ENCODE measurements around the gene SURF6.
"Not testable (repeated sequence)": the region's sequence is repeated elsewhere in the genome, so short reads cannot be mapped to it uniquely, and the experiment has no call there.

The SURF6 gene

DNA sequence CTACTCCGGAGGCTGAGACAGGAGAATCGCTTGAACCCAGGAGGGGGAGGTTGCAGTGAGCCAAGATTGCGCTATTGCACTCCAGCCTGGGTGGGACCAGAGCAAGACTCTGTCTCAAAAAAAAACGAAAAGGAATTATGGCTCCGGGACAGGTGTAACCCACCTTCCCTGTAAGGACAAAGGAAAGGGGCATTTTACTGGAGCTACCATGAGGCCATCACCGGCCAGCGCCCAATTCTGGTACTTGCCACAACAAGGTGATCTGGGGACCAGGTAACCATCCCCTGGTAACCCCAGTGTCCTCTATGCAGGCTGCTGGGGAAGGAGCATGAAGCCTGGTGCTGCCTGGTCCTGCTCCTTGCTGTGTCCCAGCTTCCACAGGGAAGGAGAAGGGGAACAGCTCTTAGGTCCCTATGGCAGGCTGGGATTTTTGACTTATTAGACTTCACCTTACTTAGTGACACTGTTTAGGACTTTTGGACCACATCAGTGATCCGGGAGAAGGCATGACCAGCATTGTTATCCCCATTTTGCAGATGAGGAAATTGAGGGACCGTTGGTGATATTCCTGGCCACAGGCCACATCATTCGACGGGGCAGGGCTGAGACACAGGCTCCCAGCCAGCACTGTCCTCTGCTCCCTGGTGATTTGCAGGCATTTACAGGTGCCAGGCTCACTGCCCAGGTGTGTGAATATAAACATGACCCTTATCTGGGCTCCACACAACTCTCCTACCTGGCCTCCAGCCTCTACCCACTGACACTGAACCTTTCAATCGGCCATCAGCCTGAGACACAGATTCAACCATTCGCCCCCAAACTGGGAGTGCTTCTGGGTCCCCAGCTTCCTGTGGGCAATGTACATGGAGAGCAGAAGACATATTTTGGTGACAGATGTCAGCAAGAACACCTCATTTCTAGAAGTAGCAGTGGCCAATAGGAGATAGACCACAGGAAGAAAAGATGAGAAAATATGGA is 34.4 kb downstream of the SURF6 start:
- DNase-seq = no peak
- Histone ChIP-seq H3K27ac (ENCODE audit: insufficient read depth in 1 of 2, low read depth in 1 of 2, low read length in 2 of 2, poor library complexity in 1 of 2, severe bottlenecking in 2 of 2) (no peak overlapping the region), H3K4me3 (ENCODE audit: control insufficient read depth in 1 of 7, extremely low read depth in 1 of 7, insufficient read depth in 4 of 7, low read depth in 2 of 7, low read length in 6 of 7) (no peak overlapping the region), H3K36me3 (ENCODE audit: control insufficient read depth in 4 of 4, insufficient read depth in 4 of 4, low read length in 3 of 4) (no peaks in the 10 kb centered on the region), H3K9me3 (ENCODE audit: control extremely low read depth in 1 of 5, control insufficient read depth in 4 of 5, insufficient read depth in 2 of 5, low read depth in 1 of 5, low read length in 4 of 5) (no peaks in the 10 kb centered on the region), H3K27me3 (replicated peaks in 2 of 5; ENCODE audit: control insufficient read depth in 4 of 5, insufficient read depth in 5 of 5, low read length in 4 of 5) (peaks cover 0 to 7% (median 0%) of the 10 kb centered on the region in 5 experiments), H3K4me1 (ENCODE audit: control extremely low read depth in 1 of 4, control insufficient read depth in 4 of 4, insufficient read depth in 4 of 4, low read length in 3 of 4) (no peaks in the 10 kb centered on the region)
- ChIA-PET CTCF (no interaction called here), POLR2A (no interaction called here)
- WGBS (ENCODE audit: insufficient coverage) = 96% methylated on average over 13 of the region's 13 CpGs

DNA sequence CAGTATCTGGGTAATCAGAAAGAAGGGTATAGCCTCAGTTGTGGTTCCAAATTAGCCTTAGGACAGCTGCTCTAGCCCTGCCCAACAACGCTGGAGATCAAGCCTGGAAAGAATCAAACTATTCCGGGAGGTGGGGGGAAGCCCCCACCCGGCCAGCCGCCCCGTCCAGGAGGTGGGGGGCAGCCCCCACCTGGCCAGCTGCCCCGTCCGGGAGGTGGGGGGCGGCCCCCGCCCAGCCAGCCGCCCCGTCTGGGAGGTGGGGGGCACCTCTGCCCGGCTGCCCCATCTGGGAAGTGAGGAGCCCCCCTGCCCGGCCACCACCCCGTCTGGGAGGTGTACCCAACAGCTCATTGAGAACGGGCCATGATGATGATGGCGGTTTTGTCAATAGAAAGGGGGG is 36.0 kb downstream of the SURF6 start:
- H3K4me1 ChIP-seq (ENCODE audit: control extremely low read depth in 1 of 4, control insufficient read depth in 4 of 4, insufficient read depth in 4 of 4, low read length in 3 of 4); H3K9me3 ChIP-seq (ENCODE audit: control extremely low read depth in 1 of 5, control insufficient read depth in 4 of 5, insufficient read depth in 2 of 5, low read depth in 1 of 5, low read length in 4 of 5); H3K36me3 ChIP-seq (ENCODE audit: control insufficient read depth in 4 of 4, insufficient read depth in 4 of 4, low read length in 3 of 4); H3K4me3 ChIP-seq (ENCODE audit: control insufficient read depth in 1 of 7, extremely low read depth in 1 of 7, insufficient read depth in 4 of 7, low read depth in 2 of 7, low read length in 6 of 7); H3K27me3 ChIP-seq (replicated peaks in 2 of 5; ENCODE audit: control insufficient read depth in 4 of 5, insufficient read depth in 5 of 5, low read length in 4 of 5); POLR2A ChIA-PET; DNase-seq; H3K27ac ChIP-seq (ENCODE audit: insufficient read depth in 1 of 2, low read depth in 1 of 2, low read length in 2 of 2, poor library complexity in 1 of 2, severe bottlenecking in 2 of 2): not testable (repeated sequence)
- WGBS (ENCODE audit: insufficient coverage) = 91% methylated on average over 8 of the region's 16 CpGs
- CTCF ChIA-PET = interaction anchor here (1.3 kb wide), 1 partner anchor 16 kb away, joined by 4 read pairs; no protein-coding TSS in a partner anchor

DNA sequence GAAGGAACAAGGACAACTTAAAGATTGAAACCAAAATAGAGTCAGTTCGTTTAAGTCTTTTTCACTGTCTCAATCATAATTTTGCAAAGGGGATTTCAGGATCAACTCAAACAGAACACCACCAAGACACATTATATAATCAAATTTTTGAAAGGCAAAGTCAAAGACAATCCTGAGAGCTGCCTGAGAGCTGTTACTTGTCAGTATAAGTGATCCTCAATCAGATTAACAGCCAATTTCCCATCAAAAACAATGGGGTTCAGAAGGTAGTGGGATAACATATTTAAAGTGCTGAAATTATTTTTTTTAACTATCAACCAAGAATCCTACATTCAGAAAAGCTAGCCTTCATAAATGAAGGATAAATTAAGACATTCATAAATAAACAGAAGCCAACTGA is 41.7 kb downstream of the SURF6 start:
- Histone ChIP-seq H3K9me3 (ENCODE audit: control extremely low read depth in 1 of 5, control insufficient read depth in 4 of 5, insufficient read depth in 2 of 5, low read depth in 1 of 5, low read length in 4 of 5) (peaks cover 0 to 29% (median 14%) of the 10 kb centered on the region in 5 experiments), H3K4me1 (ENCODE audit: control extremely low read depth in 1 of 4, control insufficient read depth in 4 of 4, insufficient read depth in 4 of 4, low read length in 3 of 4) (no peaks in the 10 kb centered on the region), H3K27me3 (replicated peaks in 2 of 5; ENCODE audit: control insufficient read depth in 4 of 5, insufficient read depth in 5 of 5, low read length in 4 of 5) (peaks cover 0 to 3% (median 0%) of the 10 kb centered on the region in 5 experiments), H3K4me3 (ENCODE audit: control insufficient read depth in 1 of 7, extremely low read depth in 1 of 7, insufficient read depth in 4 of 7, low read depth in 2 of 7, low read length in 6 of 7) (no peak overlapping the region), H3K27ac (ENCODE audit: insufficient read depth in 1 of 2, low read depth in 1 of 2, low read length in 2 of 2, poor library complexity in 1 of 2, severe bottlenecking in 2 of 2) (no peak overlapping the region), H3K36me3 (ENCODE audit: control insufficient read depth in 4 of 4, insufficient read depth in 4 of 4, low read length in 3 of 4) (no peaks in the 10 kb centered on the region)
- ChIA-PET POLR2A (no interaction called here), CTCF (interaction anchor here (1.1 kb wide), 1 partner anchor 9 kb away, joined by 3 read pairs; no protein-coding TSS in a partner anchor)
- WGBS (ENCODE audit: insufficient coverage) = 75% methylated on average over 1 of the region's 1 CpG
- no peak for DNase-seq

DNA sequence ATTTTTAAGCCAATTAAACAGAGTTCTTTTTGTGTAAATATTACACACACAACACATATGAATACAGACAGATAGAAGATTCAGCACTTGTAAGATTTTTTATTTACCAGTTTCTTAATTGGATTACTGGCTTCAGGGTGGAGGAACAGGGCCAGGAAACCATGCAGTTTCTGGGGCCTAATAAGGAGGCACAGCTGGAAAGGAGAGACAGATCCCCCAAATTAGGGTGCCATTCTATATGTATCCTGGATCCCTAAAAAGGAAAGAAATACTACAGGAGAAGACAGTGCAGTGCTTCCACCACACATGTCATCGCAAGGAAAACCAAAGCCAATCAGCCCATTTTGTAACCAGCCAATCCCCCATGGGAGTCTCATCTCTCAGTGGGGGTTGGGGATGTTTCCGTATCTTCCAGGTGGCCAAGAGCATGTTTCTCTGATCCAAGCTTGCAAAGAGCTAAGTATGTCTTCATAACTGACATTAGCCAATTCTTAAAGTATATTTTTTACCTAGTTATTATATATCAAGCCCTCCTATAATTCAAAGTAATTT is 45.2 kb downstream of the SURF6 start:
- no peak overlapping the region for H3K27ac ChIP-seq (ENCODE audit: insufficient read depth in 1 of 2, low read depth in 1 of 2, low read length in 2 of 2, poor library complexity in 1 of 2, severe bottlenecking in 2 of 2)
- no peaks in the 10 kb centered on the region for H3K36me3 ChIP-seq (ENCODE audit: control insufficient read depth in 4 of 4, insufficient read depth in 4 of 4, low read length in 3 of 4)
- no CpG with 5 or more reads among the region's 2 CpGs for WGBS (ENCODE audit: insufficient coverage)
- ChIA-PET POLR2A (no interaction called here), CTCF (interaction anchor here (1.1 to 1.8 kb wide), 2 partner anchors 13 to 51 kb away, joined by 3 to 4 read pairs; no protein-coding TSS in a partner anchor)
- H3K27me3 ChIP-seq (replicated peaks in 2 of 5; ENCODE audit: control insufficient read depth in 4 of 5, insufficient read depth in 5 of 5, low read length in 4 of 5) = peaks cover 0 to 2% (median 0%) of the 10 kb centered on the region in 5 experiments
- peaks cover 0 to 34% (median 14%) of the 10 kb centered on the region in 5 experiments for H3K9me3 ChIP-seq (ENCODE audit: control extremely low read depth in 1 of 5, control insufficient read depth in 4 of 5, insufficient read depth in 2 of 5, low read depth in 1 of 5, low read length in 4 of 5)
- H3K4me3 ChIP-seq (ENCODE audit: control insufficient read depth in 1 of 7, extremely low read depth in 1 of 7, insufficient read depth in 4 of 7, low read depth in 2 of 7, low read length in 6 of 7) = no peak overlapping the region
- no peaks in the 10 kb centered on the region for H3K4me1 ChIP-seq (ENCODE audit: control extremely low read depth in 1 of 4, control insufficient read depth in 4 of 4, insufficient read depth in 4 of 4, low read length in 3 of 4)
- no peak for DNase-seq

DNA sequence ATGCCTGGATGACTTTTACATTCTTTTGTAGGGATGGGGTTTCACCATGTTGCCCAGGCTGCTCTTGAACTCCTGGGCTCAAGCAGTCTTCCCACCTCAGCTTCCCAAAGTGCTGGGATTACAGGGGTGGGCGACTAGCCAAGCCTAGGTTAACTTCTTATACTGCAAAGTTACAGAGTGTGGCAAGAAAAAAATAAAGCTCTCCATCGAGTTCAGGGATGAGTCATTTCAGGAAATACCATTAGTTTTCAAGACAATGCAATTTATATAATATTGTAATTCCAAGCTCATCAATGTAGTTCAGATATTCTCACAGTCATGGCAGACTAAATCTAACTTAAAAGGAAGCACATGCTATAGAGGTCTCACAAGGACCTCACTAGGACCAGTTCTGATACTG is 49.5 kb downstream of the SURF6 start:
- no CpG with 5 or more reads among the region's 2 CpGs for WGBS (ENCODE audit: insufficient coverage)
- Histone ChIP-seq H3K36me3 (ENCODE audit: control insufficient read depth in 4 of 4, insufficient read depth in 4 of 4, low read length in 3 of 4) (no peaks in the 10 kb centered on the region), H3K4me3 (ENCODE audit: control insufficient read depth in 1 of 7, extremely low read depth in 1 of 7, insufficient read depth in 4 of 7, low read depth in 2 of 7, low read length in 6 of 7) (no peak overlapping the region), H3K9me3 (ENCODE audit: control extremely low read depth in 1 of 5, control insufficient read depth in 4 of 5, insufficient read depth in 2 of 5, low read depth in 1 of 5, low read length in 4 of 5) (peaks cover 0 to 18% (median 8%) of the 10 kb centered on the region in 5 experiments), H3K4me1 (ENCODE audit: control extremely low read depth in 1 of 4, control insufficient read depth in 4 of 4, insufficient read depth in 4 of 4, low read length in 3 of 4) (peaks cover 0 to 9% (median 0%) of the 10 kb centered on the region in 4 experiments), H3K27ac (ENCODE audit: insufficient read depth in 1 of 2, low read depth in 1 of 2, low read length in 2 of 2, poor library complexity in 1 of 2, severe bottlenecking in 2 of 2) (no peak overlapping the region), H3K27me3 (replicated peaks in 2 of 5; ENCODE audit: control insufficient read depth in 4 of 5, insufficient read depth in 5 of 5, low read length in 4 of 5) (peaks cover 0 to 2% (median 0%) of the 10 kb centered on the region in 5 experiments)
- POLR2A ChIA-PET = no interaction called here
- CTCF ChIA-PET = interaction anchor here (1.0 to 1.7 kb wide), 3 partner anchors 43 to 71 kb away, joined by 3 to 6 read pairs (median 3); no protein-coding TSS in a partner anchor
- DNase-seq = no peak

DNA sequence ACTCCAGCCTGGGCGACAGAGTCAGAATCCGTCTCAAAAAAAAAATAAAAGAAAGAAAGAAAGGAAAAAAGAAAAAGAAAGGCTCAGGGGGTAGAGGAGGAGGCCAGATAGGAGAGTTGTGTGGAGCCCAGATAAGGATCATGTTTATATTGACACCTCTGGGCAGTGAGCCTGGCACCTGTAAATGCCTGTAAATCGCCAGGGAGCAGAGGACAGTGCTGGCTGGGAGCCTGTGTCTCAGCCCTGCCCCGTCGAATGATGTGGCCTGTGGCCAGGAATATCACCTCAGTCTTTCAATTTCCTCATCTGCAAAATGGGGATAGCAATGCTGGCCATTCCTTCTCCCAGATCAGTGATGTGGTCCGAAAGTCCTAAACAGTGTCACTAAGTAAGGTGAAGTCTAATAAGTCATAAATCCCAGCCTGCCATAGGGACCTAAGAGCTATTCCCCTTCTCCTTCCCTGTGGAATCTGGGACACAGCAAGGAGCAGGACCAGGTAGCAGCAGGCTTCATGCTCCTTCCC is 50.7 kb downstream of the SURF6 start:
- Histone ChIP-seq H3K27ac (ENCODE audit: insufficient read depth in 1 of 2, low read depth in 1 of 2, low read length in 2 of 2, poor library complexity in 1 of 2, severe bottlenecking in 2 of 2) (no peak overlapping the region), H3K36me3 (ENCODE audit: control insufficient read depth in 4 of 4, insufficient read depth in 4 of 4, low read length in 3 of 4) (no peaks in the 10 kb centered on the region), H3K9me3 (ENCODE audit: control extremely low read depth in 1 of 5, control insufficient read depth in 4 of 5, insufficient read depth in 2 of 5, low read depth in 1 of 5, low read length in 4 of 5) (peaks cover 0 to 13% (median 2%) of the 10 kb centered on the region in 5 experiments), H3K4me1 (ENCODE audit: control extremely low read depth in 1 of 4, control insufficient read depth in 4 of 4, insufficient read depth in 4 of 4, low read length in 3 of 4) (peaks cover 0 to 9% (median 0%) of the 10 kb centered on the region in 4 experiments), H3K4me3 (ENCODE audit: control insufficient read depth in 1 of 7, extremely low read depth in 1 of 7, insufficient read depth in 4 of 7, low read depth in 2 of 7, low read length in 6 of 7) (no peak overlapping the region), H3K27me3 (replicated peaks in 2 of 5; ENCODE audit: control insufficient read depth in 4 of 5, insufficient read depth in 5 of 5, low read length in 4 of 5) (peaks cover 0 to 2% (median 0%) of the 10 kb centered on the region in 5 experiments)
- WGBS (ENCODE audit: insufficient coverage) = 96% methylated on average over 6 of the region's 6 CpGs
- DNase-seq = no peak
- ChIA-PET CTCF (interaction anchor here (0.6 to 1.7 kb wide), 4 partner anchors 44 to 112 kb away, joined by 3 to 6 read pairs (median 3); no protein-coding TSS in a partner anchor), POLR2A (interaction anchor here (0.6 kb wide), 1 partner anchor 317 kb away, joined by 3 read pairs; no protein-coding TSS in a partner anchor)
